Type B pancreatic cell (in vitro differentiated cells): ENCODE measurements around the gene TMEM236. TPM values are rescaled to one million over a fixed set of nuclear protein-coding genes. Genes with fewer than 3 reads are reported as not detected.
"Not testable (repeated sequence)": the region's sequence is repeated elsewhere in the genome, so short reads cannot be mapped to it uniquely, and the experiment has no call there.

ENCODE experiments used
- DNase-seq: peaks from one replicate; pipeline ENCODE4 v3.0.0; 2021; ENCODE audit warnings: mixed read lengths; ENCODE audit not compliant: unreplicated experiment; ENCODE audit errors: extremely low spot score
- H3K27ac Mint-ChIP-seq: 2 replicates; pipeline ENCODE4 v1.8.0; 2021; ENCODE audit warnings: mild to moderate bottlenecking, mixed read lengths
- H3K27me3 Mint-ChIP-seq: 2 replicates; pipeline ENCODE4 v1.8.0; 2021; ENCODE audit warnings: mixed read lengths
- H3K36me3 Mint-ChIP-seq: 2 replicates; pipeline ENCODE4 v1.8.0; 2021; ENCODE audit warnings: mixed read lengths
- H3K4me1 Mint-ChIP-seq: one replicate; pipeline ENCODE4 v1.8.0; 2021; ENCODE audit warnings: mixed read lengths; ENCODE audit not compliant: unreplicated experiment
- H3K4me3 Mint-ChIP-seq: 2 replicates; pipeline ENCODE4 v1.8.0; 2021; ENCODE audit warnings: mild to moderate bottlenecking, mixed read lengths
- H3K9me3 Mint-ChIP-seq: 2 replicates; pipeline ENCODE4 v1.8.0; 2021; ENCODE audit warnings: mixed read lengths
- CTCF ChIP-seq: fragments of 200-600 bp; sonication (generic); conservative IDR thresholded peaks from 2 replicates; pipeline ENCODE4 v1.5.0; 2021; ENCODE audit warnings: antibody characterized with exemption, mild to moderate bottlenecking
- total RNA-seq: library from RNA; stranded (reverse); gene quantifications from 2 replicates; pipeline ENCODE4 v1.2.1, GENCODE V29; 2021; ENCODE audit warnings: low replicate concordance

Gene TMEM236
- total RNA-seq, 1 donor from 2014 or later: 11.6 TPM

- no peak for DNase-seq
- no peaks in the 10 kb centered on the region for H3K9me3 Mint-ChIP-seq
- no peak overlapping the region for H3K4me3 Mint-ChIP-seq
- H3K36me3 Mint-ChIP-seq: peaks cover 24% of the 10 kb centered on the region
- no peaks in the 10 kb centered on the region for H3K27me3 Mint-ChIP-seq
- peaks cover 9% of the 10 kb centered on the region for H3K4me1 Mint-ChIP-seq
- no peak overlapping the region for H3K27ac Mint-ChIP-seq
- TF ChIP-seq CTCF: no peak
Observed at GRCh38 chr10:17712053-17712452, 39.9 kb upstream of the TMEM236 start.

- Mint-ChIP-seq H3K27me3 (no peaks in the 10 kb centered on the region), H3K4me1 (peaks cover 9% of the 10 kb centered on the region), H3K36me3 (peaks cover 27% of the 10 kb centered on the region), H3K27ac (peak overlapping the region; percentile 22), H3K9me3 (no peaks in the 10 kb centered on the region), H3K4me3 (peak overlapping the region; percentile 82)
- no peak for DNase-seq
- no peak for TF ChIP-seq CTCF
Observed at GRCh38 chr10:17712717-17713471, 39.1 kb upstream of the TMEM236 start.

- Mint-ChIP-seq H3K27ac (no peak overlapping the region), H3K9me3 (no peaks in the 10 kb centered on the region), H3K4me1 (peaks cover 9% of the 10 kb centered on the region), H3K4me3 (no peak overlapping the region), H3K27me3 (no peaks in the 10 kb centered on the region), H3K36me3 (peaks cover 29% of the 10 kb centered on the region)
- TF ChIP-seq CTCF: no peak
- no peak for DNase-seq
Observed at GRCh38 chr10:17713758-17714157, 38.2 kb upstream of the TMEM236 start.

GRCh38 chr10:17716161-17716560 is 35.8 kb upstream of the TMEM236 start:
- Mint-ChIP-seq H3K27me3 (no peaks in the 10 kb centered on the region), H3K4me3 (no peak overlapping the region), H3K36me3 (peaks cover 36% of the 10 kb centered on the region), H3K27ac (no peak overlapping the region), H3K4me1 (peaks cover 9% of the 10 kb centered on the region), H3K9me3 (no peaks in the 10 kb centered on the region)
- no peak for DNase-seq
- no peak for TF ChIP-seq CTCF

- H3K27me3 Mint-ChIP-seq, DNase-seq, H3K27ac Mint-ChIP-seq, H3K4me3 Mint-ChIP-seq, H3K9me3 Mint-ChIP-seq, H3K4me1 Mint-ChIP-seq: not testable (repeated sequence)
- peaks cover 27% of the 10 kb centered on the region for H3K36me3 Mint-ChIP-seq
Observed at GRCh38 chr10:17722317-17723014, 29.5 kb upstream of the TMEM236 start.

- H3K36me3 Mint-ChIP-seq: peaks cover 14% of the 10 kb centered on the region
- no peak for DNase-seq
Observed at GRCh38 chr10:17725703-17726102, 26.3 kb upstream of the TMEM236 start.

More at GRCh38 chr10:17725703-17726102, 26.3 kb upstream of the TMEM236 start:
- Mint-ChIP-seq H3K9me3 (no peaks in the 10 kb centered on the region), H3K4me1 (no peaks in the 10 kb centered on the region), H3K27me3 (no peaks in the 10 kb centered on the region), H3K27ac (no peak overlapping the region), H3K4me3 (no peak overlapping the region)
- no peak for TF ChIP-seq CTCF
